ENCODE results near the gene PADI3.

Gene PADI3

DNA sequence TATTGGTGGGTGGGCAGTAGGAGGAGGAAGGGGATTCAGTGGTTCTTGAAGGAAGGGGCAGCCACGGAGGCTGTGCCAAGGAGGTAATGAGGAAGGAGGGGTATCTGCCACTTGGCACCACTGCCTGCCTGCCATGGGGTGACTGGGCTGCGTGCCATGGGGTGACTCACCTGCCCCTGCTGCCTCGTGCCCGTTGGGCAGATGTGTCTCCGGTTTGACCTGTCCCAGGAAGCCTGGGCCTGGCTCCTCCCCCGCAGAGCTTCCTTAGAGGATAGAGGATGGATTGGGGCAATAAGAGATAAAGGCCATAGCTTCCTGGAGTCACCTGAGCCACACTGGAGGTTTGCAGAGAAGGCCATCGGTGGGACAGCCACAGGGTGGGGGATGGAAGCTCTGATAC is 1.7 kb downstream of the PADI3 start:
- TF ChIP-seq, protein P1, sequence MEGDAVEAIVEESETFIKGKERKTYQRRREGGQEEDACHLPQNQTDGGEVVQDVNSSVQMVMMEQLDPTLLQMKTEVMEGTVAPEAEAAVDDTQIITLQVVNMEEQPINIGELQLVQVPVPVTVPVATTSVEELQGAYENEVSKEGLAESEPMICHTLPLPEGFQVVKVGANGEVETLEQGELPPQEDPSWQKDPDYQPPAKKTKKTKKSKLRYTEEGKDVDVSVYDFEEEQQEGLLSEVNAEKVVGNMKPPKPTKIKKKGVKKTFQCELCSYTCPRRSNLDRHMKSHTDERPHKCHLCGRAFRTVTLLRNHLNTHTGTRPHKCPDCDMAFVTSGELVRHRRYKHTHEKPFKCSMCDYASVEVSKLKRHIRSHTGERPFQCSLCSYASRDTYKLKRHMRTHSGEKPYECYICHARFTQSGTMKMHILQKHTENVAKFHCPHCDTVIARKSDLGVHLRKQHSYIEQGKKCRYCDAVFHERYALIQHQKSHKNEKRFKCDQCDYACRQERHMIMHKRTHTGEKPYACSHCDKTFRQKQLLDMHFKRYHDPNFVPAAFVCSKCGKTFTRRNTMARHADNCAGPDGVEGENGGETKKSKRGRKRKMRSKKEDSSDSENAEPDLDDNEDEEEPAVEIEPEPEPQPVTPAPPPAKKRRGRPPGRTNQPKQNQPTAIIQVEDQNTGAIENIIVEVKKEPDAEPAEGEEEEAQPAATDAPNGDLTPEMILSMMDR (conservative IDR thresholded peaks at IDR 0.05; ENCODE audit: low read depth, low read length) = no peak
- Histone ChIP-seq H2AFZ (ENCODE audit: low read depth) (no peak overlapping the region), H3K4me3 (IDR thresholded peaks at IDR 0.05; ENCODE audit: insufficient read depth, low read depth, low read length) (no peak overlapping the region), H3K79me2 (ENCODE audit: insufficient read depth, low read depth) (no peaks in the 10 kb centered on the region), H3K4me2 (no peak overlapping the region), H3K36me3 (ENCODE audit: insufficient read depth) (no peaks in the 10 kb centered on the region), H3K27ac (no peak overlapping the region), H3K4me1 (ENCODE audit: low read depth, poor library complexity, severe bottlenecking) (no peaks in the 10 kb centered on the region), H3K9ac (no peak overlapping the region), H4K20me1 (ENCODE audit: insufficient read depth) (no peaks in the 10 kb centered on the region), H3K27me3 (ENCODE audit: insufficient read depth, low read depth) (peaks cover 55% of the 10 kb centered on the region)

DNA sequence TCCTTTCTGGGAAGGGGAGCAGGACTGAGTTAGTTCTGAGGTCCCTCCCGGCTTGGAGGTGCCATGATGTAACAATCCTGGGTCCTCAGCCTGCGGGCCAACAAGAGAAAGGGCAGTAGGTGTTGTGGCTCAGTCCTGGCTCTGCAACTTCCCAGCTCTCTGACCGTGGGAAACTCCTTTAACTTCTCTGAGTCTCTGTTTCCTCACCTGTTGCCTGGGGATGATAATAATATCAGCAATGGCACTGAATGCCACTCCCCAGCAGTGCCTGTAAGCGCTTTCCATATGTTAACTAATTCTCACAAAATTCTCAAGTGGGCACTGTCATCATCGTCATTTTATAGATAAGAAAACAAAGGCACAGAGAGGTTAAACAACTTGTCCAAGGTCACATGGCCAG is 2.3 kb downstream of the PADI3 start:
- Histone ChIP-seq H3K4me1 (ENCODE audit: low read depth, poor library complexity, severe bottlenecking) (no peaks in the 10 kb centered on the region), H3K36me3 (ENCODE audit: insufficient read depth) (no peaks in the 10 kb centered on the region), H3K27me3 (ENCODE audit: insufficient read depth, low read depth) (peaks cover 52% of the 10 kb centered on the region), H3K79me2 (ENCODE audit: insufficient read depth, low read depth) (no peaks in the 10 kb centered on the region), H3K4me3 (IDR thresholded peaks at IDR 0.05; ENCODE audit: insufficient read depth, low read depth, low read length) (no peak overlapping the region), H3K4me2 (no peak overlapping the region), H2AFZ (ENCODE audit: low read depth) (no peak overlapping the region), H3K9ac (no peak overlapping the region), H3K27ac (no peak overlapping the region), H4K20me1 (ENCODE audit: insufficient read depth) (no peaks in the 10 kb centered on the region)
- TF ChIP-seq, protein P1 (conservative IDR thresholded peaks at IDR 0.05; ENCODE audit: low read depth, low read length) = no peak

DNA sequence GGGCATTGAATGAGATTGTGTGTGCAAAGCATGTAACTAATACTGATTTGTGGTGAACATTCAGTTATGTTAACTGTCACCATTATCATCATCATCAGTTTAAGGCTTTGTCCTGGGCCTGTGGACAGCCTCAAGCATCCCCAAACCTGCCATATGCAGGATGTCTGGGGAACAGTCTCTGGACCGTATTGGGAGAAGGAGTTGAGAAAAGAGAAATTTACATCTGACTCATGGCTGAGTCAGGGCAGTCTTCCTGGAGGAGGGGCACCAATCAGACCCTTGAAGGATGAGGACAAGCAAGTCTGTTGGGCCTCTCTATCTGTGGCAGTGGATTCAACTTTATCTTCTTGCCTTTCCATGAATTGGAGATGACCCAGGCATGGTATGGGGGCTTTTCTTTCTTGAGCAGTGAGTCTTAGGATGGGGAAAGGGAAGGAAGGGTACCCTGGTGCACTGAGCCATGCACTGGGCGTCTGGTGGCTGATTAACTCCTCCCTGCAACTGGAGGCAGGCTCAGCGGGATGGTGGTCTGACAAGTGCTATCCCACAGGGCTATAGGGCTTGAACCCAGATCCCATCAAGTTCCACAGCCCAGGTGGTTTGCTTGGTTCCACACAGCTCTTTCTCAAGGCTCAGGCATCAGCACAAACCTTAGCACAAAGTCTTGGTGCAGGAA is 2.9 kb downstream of the PADI3 start:
- no peak overlapping the region for H3K9ac ChIP-seq
- no peaks in the 10 kb centered on the region for H3K4me1 ChIP-seq (ENCODE audit: low read depth, poor library complexity, severe bottlenecking)
- TF ChIP-seq, protein P1 (conservative IDR thresholded peaks at IDR 0.05; ENCODE audit: low read depth, low read length) = no peak
- no peaks in the 10 kb centered on the region for H3K79me2 ChIP-seq (ENCODE audit: insufficient read depth, low read depth)
- H3K36me3 ChIP-seq (ENCODE audit: insufficient read depth) = no peaks in the 10 kb centered on the region
- no peak overlapping the region for H3K27ac ChIP-seq
- no peak overlapping the region for H3K4me3 ChIP-seq (IDR thresholded peaks at IDR 0.05; ENCODE audit: insufficient read depth, low read depth, low read length)
- H2AFZ ChIP-seq (ENCODE audit: low read depth) = no peak overlapping the region
- no peak overlapping the region for H3K4me2 ChIP-seq
- H4K20me1 ChIP-seq (ENCODE audit: insufficient read depth) = no peaks in the 10 kb centered on the region
- peaks cover 46% of the 10 kb centered on the region for H3K27me3 ChIP-seq (ENCODE audit: insufficient read depth, low read depth)

DNA sequence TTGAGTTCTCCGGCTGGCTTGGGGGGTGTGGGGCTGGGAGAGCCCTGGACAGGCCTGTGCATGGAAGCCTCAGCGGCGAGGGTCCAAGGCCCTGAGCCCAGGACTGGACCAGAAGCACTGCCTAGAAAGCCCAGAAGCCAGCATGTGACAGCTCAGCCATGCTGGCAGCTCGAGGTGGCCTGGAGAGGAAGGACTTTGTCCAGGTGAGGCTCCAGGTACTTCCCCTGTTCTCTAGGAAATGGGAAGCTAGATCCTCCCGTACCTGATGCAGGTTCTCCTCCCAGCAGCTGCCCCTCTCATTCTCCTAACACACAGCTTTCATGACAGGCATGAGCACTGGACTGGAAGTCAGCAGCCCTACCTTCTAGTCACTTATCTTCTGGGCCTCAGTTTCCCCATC is 6.4 kb downstream of the PADI3 start:
- Histone ChIP-seq H3K27me3 (ENCODE audit: insufficient read depth, low read depth) (peaks cover 53% of the 10 kb centered on the region), H3K27ac (no peak overlapping the region), H3K79me2 (ENCODE audit: insufficient read depth, low read depth) (no peaks in the 10 kb centered on the region), H4K20me1 (ENCODE audit: insufficient read depth) (no peaks in the 10 kb centered on the region), H3K4me1 (ENCODE audit: low read depth, poor library complexity, severe bottlenecking) (no peaks in the 10 kb centered on the region), H3K4me3 (IDR thresholded peaks at IDR 0.05; ENCODE audit: insufficient read depth, low read depth, low read length) (no peak overlapping the region), H2AFZ (ENCODE audit: low read depth) (no peak overlapping the region), H3K4me2 (no peak overlapping the region), H3K9ac (no peak overlapping the region), H3K36me3 (ENCODE audit: insufficient read depth) (no peaks in the 10 kb centered on the region)
- TF ChIP-seq, protein P1 (conservative IDR thresholded peaks at IDR 0.05; ENCODE audit: low read depth, low read length) = no peak
